Upper lobe of right lung (tissue), 1 donor: ENCODE results near the gene PODXL2. TPM values are rescaled to one million over a fixed set of nuclear protein-coding genes. Genes with fewer than 3 reads are reported as not detected.
A peak's percentile ranks its signal among the peaks of the same experiment; 100 is the strongest.

Experiments
- ATAC-seq: fragments of 200-7000 bp; cut with Tn5 transposase; one replicate; pipeline ENCODE4 v1.9.1; 2020; ENCODE audit warnings: mild to moderate bottlenecking, moderate library complexity
- DNase-seq: peaks from one replicate; pipeline ENCODE4 v3.0.0-alpha.2; 2020
- H3K27ac ChIP-seq: fragments of 200-600 bp; one replicate; pipeline ENCODE4 v1.8.0; 2022
- H3K27me3 ChIP-seq: fragments of 200-600 bp; one replicate; pipeline ENCODE4 v1.8.0; 2022; ENCODE audit warnings: mild to moderate bottlenecking
- H3K36me3 ChIP-seq: fragments of 200-600 bp; one replicate; pipeline ENCODE4 v1.8.0; 2022
- H3K4me1 ChIP-seq: fragments of 200-600 bp; one replicate; pipeline ENCODE4 v1.8.0; 2022
- H3K4me3 ChIP-seq: fragments of 200-600 bp; one replicate; pipeline ENCODE4 v1.8.0; 2022; ENCODE audit warnings: mild to moderate bottlenecking
- H3K9me3 ChIP-seq: fragments of 200-600 bp; one replicate; pipeline ENCODE4 v1.8.0; 2022
- CTCF ChIP-seq: fragments of 200-600 bp; IDR thresholded peaks from one replicate; pipeline ENCODE4 v1.8.0; 2022; ENCODE audit warnings: antibody characterized with exemption
- intact Hi-C: fragments of 100-400 bp; cut with DNase I; formaldehyde crosslinking; loops from one replicate; pipeline ENCODE4 v1.11.0; 2022
- total RNA-seq: library from RNA; stranded (reverse); fragmentation: NEBNext Ultra II Directional; extraction: Animal tissue kit (Norgen Biotek cat#: 25700); gene quantifications from one replicate; pipeline ENCODE4 v1.2.1, GENCODE V29; 2021
- donor health status: DM: no; HTN: yes; CAD: no; lungs with severe emphysema.

Gene PODXL2
- total RNA-seq, 1 donor from 2014 or later, result 3.7 TPM

- TF ChIP-seq CTCF, result no peak
- H3K4me3 ChIP-seq, result no peak overlapping the region
- no peaks in the 10 kb centered on the region for H3K27me3 ChIP-seq
- no peaks in the 10 kb centered on the region for H3K9me3 ChIP-seq
- ATAC-seq, result no peak
- peak overlapping the region; percentile 11 for H3K27ac ChIP-seq
- no peak for DNase-seq
- intact Hi-C loops, result no loop called here
- H3K36me3 ChIP-seq, result no peaks in the 10 kb centered on the region
- H3K4me1 ChIP-seq, result peaks cover 25% of the 10 kb centered on the region
These were observed 35.8 kb upstream of the PODXL2 start for GRCh38 chr3:127593178-127593577.

DNA sequence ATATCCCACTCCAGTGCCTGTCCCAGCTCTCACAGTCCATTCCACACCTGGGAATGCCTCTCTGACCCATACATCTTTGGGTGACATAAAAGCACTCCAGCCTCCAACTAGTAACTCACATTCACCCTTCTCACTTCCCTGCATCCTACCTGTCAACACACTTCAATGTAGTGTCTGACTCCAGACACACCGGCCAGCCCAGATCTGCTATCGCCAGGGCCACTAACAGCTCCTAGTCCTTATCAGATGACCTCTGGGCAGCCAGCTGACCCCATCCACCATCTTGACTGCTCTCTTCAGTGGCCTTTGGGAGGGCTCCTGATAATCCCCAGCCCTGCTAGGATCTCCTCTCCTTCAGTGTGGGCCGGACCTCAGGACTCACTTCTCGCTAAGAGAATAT lies 33.7 kb upstream of the PODXL2 start:
- Histone ChIP-seq H3K9me3 (no peaks in the 10 kb centered on the region), H3K27me3 (no peaks in the 10 kb centered on the region), H3K27ac (no peak overlapping the region), H3K36me3 (no peaks in the 10 kb centered on the region), H3K4me3 (no peak overlapping the region), H3K4me1 (peaks cover 20% of the 10 kb centered on the region)
- no peak for ATAC-seq
- TF ChIP-seq CTCF, result no peak
- DNase-seq, result no peak
- intact Hi-C loops, result no loop called here

GRCh38 chr3:127597020-127597771 lies 31.8 kb upstream of the PODXL2 start:
- intact Hi-C loops, result no loop called here

GRCh38 chr3:127598841-127599570 lies 30.0 kb upstream of the PODXL2 start:
- intact Hi-C loops, result no loop called here
- Histone ChIP-seq H3K4me3 (peak overlapping the region; percentile 75), H3K27me3 (no peaks in the 10 kb centered on the region), H3K9me3 (no peaks in the 10 kb centered on the region), H3K27ac (peak overlapping the region; percentile 65), H3K4me1 (peaks cover 11% of the 10 kb centered on the region), H3K36me3 (no peaks in the 10 kb centered on the region)
- ATAC-seq, result no peak
- no peak for DNase-seq
- no peak for TF ChIP-seq CTCF

More at GRCh38 chr3:127597020-127597771, 31.8 kb upstream of the PODXL2 start:
- no peaks in the 10 kb centered on the region for H3K27me3 ChIP-seq
- H3K4me3 ChIP-seq, result no peak overlapping the region
- DNase-seq, result no peak
- no peaks in the 10 kb centered on the region for H3K9me3 ChIP-seq
- ATAC-seq, result no peak
- H3K36me3 ChIP-seq, result no peaks in the 10 kb centered on the region
- TF ChIP-seq CTCF, result no peak
- peaks cover 11% of the 10 kb centered on the region for H3K4me1 ChIP-seq
- H3K27ac ChIP-seq, result no peak overlapping the region

- Histone ChIP-seq H3K4me3 (no peak overlapping the region), H3K36me3 (no peaks in the 10 kb centered on the region), H3K4me1 (peaks cover 11% of the 10 kb centered on the region), H3K27me3 (no peaks in the 10 kb centered on the region), H3K27ac (no peak overlapping the region), H3K9me3 (no peaks in the 10 kb centered on the region)
- TF ChIP-seq CTCF, result no peak
- no peak for ATAC-seq
- intact Hi-C loops, result no loop called here
- DNase-seq, result no peak
These were observed 28.1 kb upstream of the PODXL2 start for GRCh38 chr3:127600749-127601456.
